Activated B cell treated with CpG ODN at 0.5 μM for 24 hours (primary cell): ENCODE data around the gene EPHB2. TPM values are rescaled to one million over a fixed set of nuclear protein-coding genes. Genes with fewer than 3 reads are reported as not detected.

ENCODE experiments used
- ATAC-seq: fragments of 200-7000 bp; cut with Tn5 transposase; one replicate; pipeline ENCODE4 v1.10.0; 2021; ENCODE audit warnings: low read depth, mild to moderate bottlenecking, moderate library complexity
- CTCF ChIA-PET: fragments of 350-600 bp; sonication (Branson Sonifier 250); formaldehyde crosslinking; loops from one replicate; lab custom pipeline; 2021; ENCODE audit warnings: antibody characterized with exemption; lab: Charles Lee
- POLR2A ChIA-PET: fragments of 350-600 bp; sonication (Branson Sonifier 250); formaldehyde crosslinking; loops from one replicate; lab custom pipeline; 2021; ENCODE audit warnings: antibody characterized with exemption; lab: Charles Lee
- DNase-seq: peaks from one replicate; pipeline ENCODE4 v3.0.0; 2022
- H3K27ac Mint-ChIP-seq: one replicate; pipeline ENCODE4 v1.8.0; 2020; ENCODE audit warnings: mixed read lengths
- H3K27me3 Mint-ChIP-seq: one replicate; pipeline ENCODE4 v1.8.0; 2021; ENCODE audit warnings: mixed read lengths
- H3K36me3 Mint-ChIP-seq: one replicate; pipeline ENCODE4 v1.8.0; 2021; ENCODE audit warnings: low read depth, mixed read lengths
- H3K4me1 Mint-ChIP-seq: one replicate; pipeline ENCODE4 v1.8.0; 2021; ENCODE audit warnings: mixed read lengths
- H3K4me3 Mint-ChIP-seq: one replicate; pipeline ENCODE4 v1.8.0; 2020; ENCODE audit warnings: mild to moderate bottlenecking, mixed read lengths
- H3K9me3 Mint-ChIP-seq: one replicate; pipeline ENCODE4 v1.8.0; 2020; ENCODE audit warnings: mixed read lengths
- intact Hi-C: fragments of 100-400 bp; cut with micrococcal nuclease; formaldehyde crosslinking; loops from one replicate; pipeline ENCODE4 v1.15.1; 2024
- total RNA-seq: library from RNA; stranded (reverse); gene quantifications from 2 replicates; pipeline ENCODE4 v1.2.3, GENCODE V29; 2022
- TF ChIP-seq, protein P1 (sequence below): fragments of 200-600 bp; IDR thresholded peaks from one replicate; pipeline ENCODE4 v1.8.0; 2022; ENCODE audit warnings: antibody characterized with exemption, mild to moderate bottlenecking

The EPHB2 gene
- total RNA-seq, 1 donor from 2014 or later = 0.13 TPM

DNA sequence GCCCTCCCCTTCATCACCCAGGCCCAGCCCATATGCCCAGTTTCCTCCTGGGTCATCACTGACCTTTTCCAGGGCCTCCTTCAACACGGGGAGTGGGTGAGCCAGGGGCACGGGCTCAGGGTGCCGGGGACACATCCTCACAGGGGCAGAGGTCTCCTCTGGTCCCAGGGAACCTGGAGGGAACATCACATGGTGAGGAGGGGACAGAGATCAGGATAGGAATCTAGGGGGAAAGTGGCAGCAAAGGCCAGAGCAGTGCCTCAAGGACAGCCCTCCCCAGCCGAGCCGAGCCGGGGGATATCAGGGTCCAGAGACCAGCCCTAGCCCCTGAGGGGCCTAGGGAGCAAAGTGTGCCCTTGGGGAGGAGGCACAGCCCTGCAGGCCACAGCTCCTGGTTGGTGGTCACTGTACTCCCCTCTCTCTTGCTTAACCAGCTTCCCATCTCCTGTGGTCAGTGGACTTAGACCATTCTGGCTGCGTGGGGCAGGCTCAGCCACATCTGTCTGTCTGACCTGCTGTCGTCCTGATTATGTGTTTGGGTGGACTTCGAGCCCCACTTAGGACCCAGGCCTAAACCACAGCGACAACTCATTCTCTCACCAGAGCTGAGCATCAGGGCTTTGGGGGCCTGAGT, 252.5 kb downstream of the EPHB2 start:
- CTCF ChIA-PET = interaction anchor here (0.9 kb wide), 1 partner anchor 8 kb away, joined by 3 read pairs; no protein-coding TSS in a partner anchor

GRCh38 chr1:22966309-22966708, 255.7 kb downstream of the EPHB2 start:
- H3K4me1 Mint-ChIP-seq = no peaks in the 10 kb centered on the region
- H3K36me3 Mint-ChIP-seq = no peaks in the 10 kb centered on the region
- intact Hi-C loops = no loop called here
- H3K4me3 Mint-ChIP-seq = no peak overlapping the region
- CTCF ChIA-PET = no interaction called here
- H3K27me3 Mint-ChIP-seq = peaks cover 23% of the 10 kb centered on the region
- ATAC-seq (no peak), DNase-seq (no peak)
- H3K27ac Mint-ChIP-seq = no peak overlapping the region
- peaks cover 6% of the 10 kb centered on the region for H3K9me3 Mint-ChIP-seq
- POLR2A ChIA-PET = no interaction called here
- TF ChIP-seq, protein P1, sequence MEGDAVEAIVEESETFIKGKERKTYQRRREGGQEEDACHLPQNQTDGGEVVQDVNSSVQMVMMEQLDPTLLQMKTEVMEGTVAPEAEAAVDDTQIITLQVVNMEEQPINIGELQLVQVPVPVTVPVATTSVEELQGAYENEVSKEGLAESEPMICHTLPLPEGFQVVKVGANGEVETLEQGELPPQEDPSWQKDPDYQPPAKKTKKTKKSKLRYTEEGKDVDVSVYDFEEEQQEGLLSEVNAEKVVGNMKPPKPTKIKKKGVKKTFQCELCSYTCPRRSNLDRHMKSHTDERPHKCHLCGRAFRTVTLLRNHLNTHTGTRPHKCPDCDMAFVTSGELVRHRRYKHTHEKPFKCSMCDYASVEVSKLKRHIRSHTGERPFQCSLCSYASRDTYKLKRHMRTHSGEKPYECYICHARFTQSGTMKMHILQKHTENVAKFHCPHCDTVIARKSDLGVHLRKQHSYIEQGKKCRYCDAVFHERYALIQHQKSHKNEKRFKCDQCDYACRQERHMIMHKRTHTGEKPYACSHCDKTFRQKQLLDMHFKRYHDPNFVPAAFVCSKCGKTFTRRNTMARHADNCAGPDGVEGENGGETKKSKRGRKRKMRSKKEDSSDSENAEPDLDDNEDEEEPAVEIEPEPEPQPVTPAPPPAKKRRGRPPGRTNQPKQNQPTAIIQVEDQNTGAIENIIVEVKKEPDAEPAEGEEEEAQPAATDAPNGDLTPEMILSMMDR = no peak

More for the DNA sequence above, 252.5 kb downstream of the EPHB2 start:
- DNase-seq (no peak), ATAC-seq (no peak)
- TF ChIP-seq, protein P1 = no peak
- Mint-ChIP-seq H3K4me3 (no peak overlapping the region), H3K27me3 (peaks cover 4% of the 10 kb centered on the region), H3K9me3 (peaks cover 6% of the 10 kb centered on the region), H3K4me1 (no peaks in the 10 kb centered on the region), H3K27ac (no peak overlapping the region), H3K36me3 (no peaks in the 10 kb centered on the region)
- POLR2A ChIA-PET = no interaction called here
- intact Hi-C loops = no loop called here

GRCh38 chr1:22967833-22968232, 257.2 kb downstream of the EPHB2 start:
- ATAC-seq (no peak), DNase-seq (no peak)
- CTCF ChIA-PET = no interaction called here
- H3K4me3 Mint-ChIP-seq = no peak overlapping the region
- TF ChIP-seq, protein P1 = no peak
- peaks cover 33% of the 10 kb centered on the region for H3K27me3 Mint-ChIP-seq
- intact Hi-C loops = no loop called here
- no peaks in the 10 kb centered on the region for H3K36me3 Mint-ChIP-seq
- peaks cover 6% of the 10 kb centered on the region for H3K9me3 Mint-ChIP-seq
- no peaks in the 10 kb centered on the region for H3K4me1 Mint-ChIP-seq
- H3K27ac Mint-ChIP-seq = no peak overlapping the region
- POLR2A ChIA-PET = no interaction called here

DNA sequence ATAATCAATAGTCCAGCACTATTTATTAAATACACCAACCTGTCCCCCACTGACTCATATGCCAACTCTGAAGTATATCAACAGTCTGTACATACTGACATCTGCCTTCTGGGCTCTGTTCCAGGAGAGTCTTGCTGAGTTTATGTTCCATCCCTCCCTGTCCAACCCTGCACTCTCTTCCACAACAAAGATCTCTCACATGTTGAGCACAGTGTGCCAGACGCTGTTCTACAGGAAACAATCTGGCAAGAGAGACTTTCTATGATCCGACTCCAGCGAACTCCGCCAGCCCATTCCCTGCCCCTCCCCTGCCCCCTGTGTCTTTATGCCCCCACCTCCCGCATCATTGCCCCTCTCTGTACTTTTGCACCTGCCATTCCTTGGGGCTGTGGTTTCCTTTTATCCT, 258.7 kb downstream of the EPHB2 start:
- ChIA-PET POLR2A (no interaction called here), CTCF (no interaction called here)
- TF ChIP-seq, protein P1 = no peak
- Mint-ChIP-seq H3K27me3 (peaks cover 35% of the 10 kb centered on the region), H3K9me3 (peaks cover 6% of the 10 kb centered on the region), H3K27ac (no peak overlapping the region), H3K4me3 (no peak overlapping the region), H3K4me1 (no peaks in the 10 kb centered on the region), H3K36me3 (no peaks in the 10 kb centered on the region)
- no peak for DNase-seq
- intact Hi-C loops = no loop called here
- ATAC-seq = no peak

GRCh38 chr1:22970096-22970495, 259.5 kb downstream of the EPHB2 start:
- ChIA-PET POLR2A (no interaction called here), CTCF (no interaction called here)
- intact Hi-C loops = no loop called here
- H3K9me3 Mint-ChIP-seq = peaks cover 6% of the 10 kb centered on the region
- H3K4me3 Mint-ChIP-seq = no peak overlapping the region
- DNase-seq (no peak), ATAC-seq (no peak)
- H3K36me3 Mint-ChIP-seq = no peaks in the 10 kb centered on the region
- peaks cover 40% of the 10 kb centered on the region for H3K27me3 Mint-ChIP-seq
- H3K27ac Mint-ChIP-seq = no peak overlapping the region
- TF ChIP-seq, protein P1 = no peak
- H3K4me1 Mint-ChIP-seq = no peaks in the 10 kb centered on the region

Other genes starting within 250 kb of the EPHB2 start
- gene EPHA8, start 147.3 kb upstream of the EPHB2 start, total RNA-seq = not detected in 2 replicates
- not detected in 2 replicates for gene C1QA, start 74.2 kb upstream of the EPHB2 start, total RNA-seq
- gene C1QC, start 67.2 kb upstream of the EPHB2 start, total RNA-seq = not detected in 2 replicates
- gene C1QB, start 57.6 kb upstream of the EPHB2 start, total RNA-seq = not detected in 2 replicates